Neutrophil (primary cell): Measurements from ENCODE around the gene BPIFB2.

Source experiments
- H3K27ac ChIP-seq: fragments of 200-600 bp; sonication (generic); 2 replicates; pipeline ENCODE4 v1.5.1; 2016; ENCODE audit warnings: mild to moderate bottlenecking, moderate library complexity
- H3K27me3 ChIP-seq: fragments of 200-600 bp; sonication (generic); 2 replicates; pipeline ENCODE4 v1.6.0; 2016; ENCODE audit warnings: mild to moderate bottlenecking
- H3K36me3 ChIP-seq: fragments of 200-600 bp; sonication (generic); 2 replicates; pipeline ENCODE4 v1.5.1; 2017
- H3K4me1 ChIP-seq, 2 experiments: fragments of 200-600 bp in 1 of 2; sonication (generic) in 1 of 2; 1 replicate in 1 of 2; 2 replicates in 1 of 2; pipeline versions ENCODE4 v1.5.1 to v1.6.1; 2013 to 2016; ENCODE audit warnings: low read depth in 1 of 2, low read length in 1 of 2, mild to moderate bottlenecking in 1 of 2, moderate library complexity in 1 of 2; ENCODE audit not compliant: control insufficient read depth in 1 of 2, insufficient read depth in 1 of 2
- H3K4me3 ChIP-seq, 2 experiments: fragments of 200-600 bp in 1 of 2; sonication (generic) in 1 of 2; 1 replicate in 1 of 2; 2 replicates in 1 of 2; pipeline ENCODE4 v1.5.1; 2013 to 2016; ENCODE audit warnings: low read depth in 1 of 2, low read length in 1 of 2, mild to moderate bottlenecking in 1 of 2, moderate library complexity in 1 of 2
- H3K9me3 ChIP-seq: fragments of 200-600 bp; sonication (generic); 2 replicates; pipeline ENCODE4 v1.5.1; 2016
- TF ChIP-seq, protein P1 (sequence below): fragments of 200-600 bp; sonication (generic); IDR thresholded peaks from 2 replicates; pipeline ENCODE4 v1.5.1; 2016; ENCODE audit warnings: antibody characterized with exemption

The BPIFB2 gene

DNA sequence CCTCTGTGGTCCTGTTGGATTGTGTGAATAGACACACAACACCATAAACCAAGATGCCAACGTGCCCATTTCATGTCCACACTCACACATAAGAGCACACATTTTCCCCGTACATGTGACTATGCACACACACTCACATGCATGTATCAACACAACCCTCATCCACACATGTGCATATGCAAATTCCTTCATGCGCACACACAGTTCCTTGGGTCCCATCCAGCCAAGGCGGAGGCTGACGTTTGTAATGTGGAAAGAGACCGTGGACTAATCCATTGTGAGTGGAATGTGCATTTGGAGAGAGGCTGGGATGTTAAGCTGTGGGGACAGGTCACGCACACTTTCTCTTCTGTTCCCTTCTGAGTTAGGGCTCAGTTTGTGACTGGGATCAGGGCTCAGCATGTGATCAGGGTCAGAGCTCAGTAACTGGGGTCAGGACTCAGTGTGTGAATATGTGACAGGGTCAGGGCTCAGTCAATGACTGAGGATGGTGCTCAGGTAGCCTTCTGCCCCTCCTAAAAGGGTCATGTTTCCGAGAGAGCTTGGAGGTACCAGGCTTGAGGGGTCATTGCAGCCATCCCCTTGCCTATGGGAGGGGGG lies 628 bp upstream of the BPIFB2 start:
- TF ChIP-seq, protein P1, sequence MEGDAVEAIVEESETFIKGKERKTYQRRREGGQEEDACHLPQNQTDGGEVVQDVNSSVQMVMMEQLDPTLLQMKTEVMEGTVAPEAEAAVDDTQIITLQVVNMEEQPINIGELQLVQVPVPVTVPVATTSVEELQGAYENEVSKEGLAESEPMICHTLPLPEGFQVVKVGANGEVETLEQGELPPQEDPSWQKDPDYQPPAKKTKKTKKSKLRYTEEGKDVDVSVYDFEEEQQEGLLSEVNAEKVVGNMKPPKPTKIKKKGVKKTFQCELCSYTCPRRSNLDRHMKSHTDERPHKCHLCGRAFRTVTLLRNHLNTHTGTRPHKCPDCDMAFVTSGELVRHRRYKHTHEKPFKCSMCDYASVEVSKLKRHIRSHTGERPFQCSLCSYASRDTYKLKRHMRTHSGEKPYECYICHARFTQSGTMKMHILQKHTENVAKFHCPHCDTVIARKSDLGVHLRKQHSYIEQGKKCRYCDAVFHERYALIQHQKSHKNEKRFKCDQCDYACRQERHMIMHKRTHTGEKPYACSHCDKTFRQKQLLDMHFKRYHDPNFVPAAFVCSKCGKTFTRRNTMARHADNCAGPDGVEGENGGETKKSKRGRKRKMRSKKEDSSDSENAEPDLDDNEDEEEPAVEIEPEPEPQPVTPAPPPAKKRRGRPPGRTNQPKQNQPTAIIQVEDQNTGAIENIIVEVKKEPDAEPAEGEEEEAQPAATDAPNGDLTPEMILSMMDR = no peak
- H3K4me3 ChIP-seq = no peak overlapping the region

DNA sequence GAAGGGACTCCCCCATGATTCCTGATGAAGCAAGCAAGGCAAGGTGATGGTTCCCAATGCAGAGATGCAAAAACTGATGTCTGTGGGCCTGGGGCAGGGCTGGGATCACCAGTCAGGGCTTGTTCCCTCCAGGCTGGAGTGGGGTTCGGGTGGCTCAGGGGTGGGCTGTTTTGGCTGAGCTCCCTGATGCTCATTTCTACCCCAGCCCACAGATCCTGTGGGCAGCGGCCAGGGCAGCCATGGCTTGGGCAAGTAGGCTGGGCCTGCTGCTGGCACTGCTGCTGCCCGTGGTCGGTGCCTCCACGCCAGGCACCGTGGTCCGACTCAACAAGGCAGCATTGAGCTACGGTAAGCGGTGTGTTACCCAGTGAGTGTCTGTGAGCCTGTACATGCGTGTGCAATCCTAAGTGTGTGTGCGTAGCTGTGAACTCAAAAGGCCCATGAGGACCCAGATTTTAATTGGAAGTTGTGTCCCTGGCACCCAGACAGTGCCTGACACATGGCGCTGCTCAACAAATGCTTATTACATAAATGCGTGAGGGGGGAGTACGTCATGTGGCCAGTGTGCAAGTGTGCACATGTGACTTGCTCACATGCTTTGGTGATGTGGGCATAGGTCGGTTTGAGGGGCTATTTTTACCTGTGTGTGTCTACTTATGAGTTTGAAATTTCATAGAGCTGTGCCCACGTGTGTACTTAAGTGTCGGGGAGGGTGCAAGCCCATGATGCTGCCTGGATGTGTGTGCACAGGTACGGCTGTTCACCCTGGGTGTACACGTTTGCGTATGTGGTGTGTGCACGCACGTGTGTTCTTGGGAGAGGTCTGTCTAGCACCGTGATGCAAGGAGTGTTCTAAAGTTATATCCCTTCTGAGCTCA lies 1.1 kb downstream of the BPIFB2 start:
- Histone ChIP-seq H3K4me1 (no peaks in the 10 kb centered on the region), H3K27ac (no peak overlapping the region), H3K36me3 (no peaks in the 10 kb centered on the region), H3K27me3 (no peaks in the 10 kb centered on the region), H3K4me3 (no peak overlapping the region), H3K9me3 (no peaks in the 10 kb centered on the region)
- TF ChIP-seq, protein P1 = no peak

More for the DNA sequence above, 628 bp upstream of the BPIFB2 start:
- H3K9me3 ChIP-seq = no peaks in the 10 kb centered on the region
- no peaks in the 10 kb centered on the region for H3K27me3 ChIP-seq
- no peak overlapping the region for H3K27ac ChIP-seq
- H3K4me1 ChIP-seq = no peaks in the 10 kb centered on the region
- no peaks in the 10 kb centered on the region for H3K36me3 ChIP-seq

DNA sequence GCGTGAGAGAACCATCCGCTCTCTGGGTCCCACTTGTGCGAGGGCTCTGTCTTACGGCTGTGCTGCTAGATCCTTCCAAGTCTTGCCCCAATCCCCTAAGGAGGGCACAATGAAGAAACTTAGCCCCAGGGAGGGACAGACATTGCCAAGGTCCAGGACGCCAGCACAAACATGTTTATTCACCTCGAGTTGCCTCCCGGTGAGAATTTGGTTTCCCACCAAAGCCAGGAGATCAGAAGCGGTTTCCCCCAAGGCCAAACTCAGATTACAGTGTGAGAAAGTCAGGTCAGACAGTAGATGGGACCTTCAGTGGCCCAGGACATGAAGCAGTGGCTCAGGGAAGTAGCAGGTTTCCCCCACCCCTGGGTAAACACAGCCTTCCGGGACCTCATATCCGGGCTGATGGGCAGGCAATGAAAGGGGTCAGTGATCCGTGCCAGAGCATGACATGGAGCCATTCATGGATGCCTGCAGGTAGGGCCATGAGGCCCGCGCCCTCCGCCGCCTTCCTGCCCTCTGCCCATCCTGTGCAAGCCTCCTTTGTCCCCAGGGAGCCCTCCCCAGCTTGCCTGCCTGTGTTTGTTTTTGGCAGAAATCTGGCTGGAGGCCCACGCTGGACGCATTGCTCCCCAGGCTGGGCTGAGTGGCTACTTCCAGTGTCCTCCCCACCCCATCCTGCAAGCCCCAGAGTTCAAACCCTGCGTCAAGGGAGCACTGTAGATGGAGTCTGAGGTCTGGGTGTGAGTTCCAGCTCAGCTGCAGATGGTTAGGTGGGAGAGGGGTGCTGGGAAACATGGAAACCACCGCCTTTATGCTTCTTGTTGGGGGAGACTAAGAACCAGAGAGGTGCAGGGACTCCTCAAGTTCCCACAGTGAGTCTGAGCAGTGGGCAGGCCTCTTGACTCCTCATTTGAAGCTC lies 2.0 kb downstream of the BPIFB2 start:
- TF ChIP-seq, protein P1 = no peak
- no peak overlapping the region for H3K4me3 ChIP-seq
- no peaks in the 10 kb centered on the region for H3K27me3 ChIP-seq
- no peaks in the 10 kb centered on the region for H3K4me1 ChIP-seq
- H3K27ac ChIP-seq = no peak overlapping the region
- H3K9me3 ChIP-seq = no peaks in the 10 kb centered on the region
- H3K36me3 ChIP-seq = no peaks in the 10 kb centered on the region

DNA sequence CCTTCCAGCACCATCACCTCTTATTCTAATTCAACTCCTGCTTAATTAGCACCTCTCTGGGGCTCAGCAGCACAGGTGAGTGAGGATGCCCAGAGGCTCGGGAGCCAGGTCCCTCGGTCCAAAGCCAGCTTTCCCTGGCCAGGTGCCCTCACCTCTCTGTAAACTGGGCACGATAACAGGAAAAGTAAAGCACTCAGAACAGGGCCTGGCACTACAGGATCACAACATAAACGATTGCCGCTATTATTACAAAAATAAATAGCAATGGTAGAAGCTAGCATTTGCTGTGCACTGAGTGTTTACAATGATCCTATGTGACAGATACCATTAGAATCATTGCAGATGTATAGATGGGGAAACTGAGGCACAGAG lies 2.6 kb downstream of the BPIFB2 start:
- Histone ChIP-seq H3K27me3 (no peaks in the 10 kb centered on the region), H3K4me1 (no peaks in the 10 kb centered on the region), H3K4me3 (no peak overlapping the region), H3K36me3 (no peaks in the 10 kb centered on the region), H3K27ac (no peak overlapping the region), H3K9me3 (no peaks in the 10 kb centered on the region)
- TF ChIP-seq, protein P1 = no peak

DNA sequence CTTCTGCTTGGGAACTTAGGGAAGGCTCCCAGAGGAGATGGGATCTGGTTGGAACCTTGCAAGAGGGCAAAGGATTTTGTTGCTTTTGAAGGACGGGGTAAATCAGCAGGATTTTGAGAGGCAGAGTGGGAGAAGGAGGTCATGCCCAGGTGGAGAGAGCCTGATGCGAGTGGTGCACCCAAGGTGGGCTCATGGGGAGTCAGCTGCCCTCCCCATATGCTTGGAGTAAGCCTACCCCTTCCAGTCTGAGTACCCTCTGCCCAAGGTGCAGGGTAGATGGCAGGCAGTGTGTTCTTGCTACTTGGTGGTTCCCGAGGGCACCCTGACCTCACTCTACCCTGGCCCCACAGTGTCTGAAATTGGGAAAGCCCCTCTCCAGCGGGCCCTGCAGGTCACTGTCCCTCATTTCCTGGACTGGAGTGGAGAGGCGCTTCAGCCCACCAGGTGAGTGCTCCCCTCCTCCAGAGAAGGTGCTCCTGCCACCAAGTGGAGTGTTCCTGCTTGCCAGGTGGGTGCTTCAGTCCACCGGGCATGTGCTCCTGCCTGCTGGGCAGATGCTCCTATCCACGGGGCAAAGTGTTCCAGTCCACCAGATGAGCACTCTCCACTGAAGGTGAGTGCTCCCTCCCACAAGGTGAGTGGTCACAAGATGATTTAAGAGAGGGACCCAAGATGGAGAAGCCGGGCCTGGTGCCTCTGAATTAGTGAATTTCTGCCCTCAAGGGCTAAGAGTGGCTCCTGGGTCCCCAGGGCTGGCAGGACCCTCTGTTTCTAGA lies 3.4 kb downstream of the BPIFB2 start:
- TF ChIP-seq, protein P1 = no peak

More for the DNA sequence above, 3.4 kb downstream of the BPIFB2 start:
- no peaks in the 10 kb centered on the region for H3K36me3 ChIP-seq
- H3K4me1 ChIP-seq = no peaks in the 10 kb centered on the region
- H3K9me3 ChIP-seq = no peaks in the 10 kb centered on the region
- no peaks in the 10 kb centered on the region for H3K27me3 ChIP-seq
- H3K4me3 ChIP-seq = no peak overlapping the region
- H3K27ac ChIP-seq = no peak overlapping the region
